ENCODE results near the gene FABP3. TPM values are rescaled to one million over a fixed set of nuclear protein-coding genes. Genes with fewer than 3 reads are reported as not detected.

The FABP3 gene
- total and polyA plus RNA-seq, 2 of the 8 experiments (the other 6 are each of a cell fraction or from before 2014, with no cell fraction given) = 34.8 to 43.9 TPM

GRCh38 chr1:31315902-31316301 lies 57.0 kb downstream of the FABP3 start:
- Histone ChIP-seq H2AFZ (ENCODE audit: low read length) (no peak overlapping the region), H3K79me2 (ENCODE audit: control insufficient read depth in 1 of 2, insufficient read depth in 2 of 2, low read length in 2 of 2) (no peaks in the 10 kb centered on the region), H2BK12ac (ENCODE audit: low read depth, low read length) (no peak overlapping the region), H3K4me3 (ENCODE audit: extremely low read depth in 1 of 4, insufficient read depth in 2 of 4, low read depth in 3 of 4, low read length in 4 of 4) (no peak overlapping the region), H3K23me2 (ENCODE audit: low read depth, low read length) (no peaks in the 10 kb centered on the region), H3K18ac (ENCODE audit: extremely low read depth, low read length) (no peak overlapping the region), H3K4ac (replicated peaks; ENCODE audit: insufficient read length, low read depth, low read length) (no peak overlapping the region), H4K91ac (replicated peaks; ENCODE audit: insufficient read length, low read length) (no peak overlapping the region), H3K9ac (replicated peaks in 1 of 4; ENCODE audit: extremely low read depth in 1 of 4, low read depth in 3 of 4, low read length in 3 of 4) (no peak overlapping the region), H2BK15ac (ENCODE audit: low read length) (no peak overlapping the region), H3K4me1 (replicated peaks in 1 of 4; ENCODE audit: control insufficient read depth in 3 of 4, insufficient read depth in 4 of 4, low read length in 3 of 4) (no peaks in the 10 kb centered on the region), H3K4me2 (ENCODE audit: insufficient read depth in 1 of 2, low read depth in 2 of 2, low read length in 2 of 2) (no peak overlapping the region), H2BK5ac (ENCODE audit: low read depth, low read length) (no peak overlapping the region), H4K5ac (ENCODE audit: insufficient read length, low read depth, low read length) (no peak overlapping the region), H3K23ac (ENCODE audit: insufficient read length) (no peak overlapping the region), H3K56ac (replicated peaks; ENCODE audit: insufficient read length, low read depth, low read length) (no peak overlapping the region), H3K36me3 (ENCODE audit: control insufficient read depth in 2 of 4, insufficient read depth in 4 of 4, low read length in 3 of 4) (peaks cover 12 to 44% (median 27%) of the 10 kb centered on the region in 4 experiments), H3K79me1 (ENCODE audit: low read depth, low read length) (no peaks in the 10 kb centered on the region; the same call in 1 of the 2 replicates), H3K27me3 (replicated peaks in 1 of 4; ENCODE audit: control insufficient read depth in 3 of 4, extremely low read depth in 1 of 4, insufficient read depth in 3 of 4, low read length in 3 of 4) (no peaks in the 10 kb centered on the region), H3K27ac (ENCODE audit: low read depth, low read length) (no peak overlapping the region), H2BK120ac (replicated peaks; ENCODE audit: low read depth, low read length) (no peak overlapping the region), H4K8ac (ENCODE audit: extremely low read depth, insufficient read depth, low read length) (no peak overlapping the region), H4K20me1 (replicated peaks in 1 of 2; ENCODE audit: control insufficient read depth in 1 of 2, insufficient read depth in 2 of 2, low read length in 2 of 2) (peaks cover 2% of the 10 kb centered on the region in 2 experiments), H3K9me3 (ENCODE audit: insufficient read depth in 2 of 2, low read depth in 1 of 2, low read length in 1 of 2) (no peaks in the 10 kb centered on the region), H2BK20ac (ENCODE audit: low read length) (no peak overlapping the region), H2AK5ac (ENCODE audit: low read depth, low read length) (no peak overlapping the region), H3K14ac (ENCODE audit: insufficient read length) (no peak overlapping the region)
- TF ChIP-seq RFX5 (IDR thresholded peaks at IDR 0.05; ENCODE audit: borderline replicate concordance, low read depth, low read length) (no peak), HDAC2 (IDR thresholded peaks at IDR 0.05; ENCODE audit: borderline replicate concordance in 1 of 2, low read depth in 2 of 2, low read length in 2 of 2) (no peak), NANOG (IDR thresholded peaks at IDR 0.05; ENCODE audit: insufficient read depth, low read depth, low read length, poor library complexity, severe bottlenecking) (no peak), EGR1 (IDR thresholded peaks at IDR 0.05; ENCODE audit: borderline replicate concordance, low read depth, low read length) (no peak), BRCA1 (IDR thresholded peaks at IDR 0.05; ENCODE audit: low read depth, low read length) (no peak), ASH2L (IDR thresholded peaks at IDR 0.05; ENCODE audit: low read length) (no peak), TAF7 (optimal IDR thresholded peaks at IDR 0.05; ENCODE audit: borderline replicate concordance, low read depth, low read length) (no peak), SAP30 (IDR thresholded peaks at IDR 0.05; ENCODE audit: insufficient read depth, insufficient replicate concordance, low read length) (no peak)
- TF ChIP-seq, protein P1, sequence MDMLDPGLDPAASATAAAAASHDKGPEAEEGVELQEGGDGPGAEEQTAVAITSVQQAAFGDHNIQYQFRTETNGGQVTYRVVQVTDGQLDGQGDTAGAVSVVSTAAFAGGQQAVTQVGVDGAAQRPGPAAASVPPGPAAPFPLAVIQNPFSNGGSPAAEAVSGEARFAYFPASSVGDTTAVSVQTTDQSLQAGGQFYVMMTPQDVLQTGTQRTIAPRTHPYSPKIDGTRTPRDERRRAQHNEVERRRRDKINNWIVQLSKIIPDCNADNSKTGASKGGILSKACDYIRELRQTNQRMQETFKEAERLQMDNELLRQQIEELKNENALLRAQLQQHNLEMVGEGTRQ (IDR thresholded peaks at IDR 0.05; ENCODE audit: low read length) = no peak
- DNase-seq (ENCODE audit: low read depth in 1 of 2, low spot score in 2 of 2) (no peak), FAIRE-seq (no peak)
- POLR2A ChIA-PET (ENCODE audit: partially characterized antibody) = no interaction called here
- CTCF ChIA-PET (ENCODE audit: partially characterized antibody) = interaction anchor here (1.0 to 2.1 kb wide), 2 partner anchors 12 to 13 kb away, joined by 3 to 5 read pairs; no protein-coding TSS in a partner anchor
- 88% methylated on average over 3 of the region's 3 CpGs; no CpG with 5 or more reads in 1 of the 2 experiments for WGBS, 2 experiments (ENCODE audit: extremely low coverage in 1 of 2, insufficient coverage in 1 of 2, insufficient read length in 1 of 2, insufficient replicate concordance in 2 of 2, low coverage in 1 of 2, low lambda C conversion rate in 2 of 2, missing lambda C conversion rate in 1 of 2)

Data from H1 (cell line).